Fibroblast of lung (primary cell): ENCODE results near the gene OSBPL9. TPM values are rescaled to one million over a fixed set of nuclear protein-coding genes. Genes with fewer than 3 reads are reported as not detected.

Experiments used
- DNase-seq, 2 donors: peaks; one replicate each; pipeline versions ENCODE4 v3.0.0 to v3.0.0-alpha.2; 2010; ENCODE audit warnings: low read depth in 2 of 2
- H2AFZ ChIP-seq: 2 replicates; pipeline ENCODE4 v1.5.1; 2012; ENCODE audit warnings: low read length, control low read depth, inconsistent platforms
- H3K27ac ChIP-seq: 2 replicates; pipeline ENCODE4 v1.5.1; 2011; ENCODE audit warnings: low read length, control low read depth; ENCODE audit not compliant: insufficient read depth
- H3K27me3 ChIP-seq: 2 replicates; pipeline ENCODE4 v1.5.1; 2011; ENCODE audit warnings: mild to moderate bottlenecking, low read length; ENCODE audit not compliant: control insufficient read depth, insufficient read depth
- H3K36me3 ChIP-seq: 2 replicates; pipeline ENCODE4 v1.5.1; 2011; ENCODE audit warnings: low read length; ENCODE audit not compliant: control insufficient read depth, insufficient read depth
- H3K4me1 ChIP-seq: 2 replicates; pipeline ENCODE4 v1.5.1; 2011; ENCODE audit warnings: low read length; ENCODE audit not compliant: control insufficient read depth, insufficient read depth; ENCODE audit errors: extremely low read depth
- H3K4me2 ChIP-seq: 2 replicates; pipeline ENCODE4 v1.5.1; 2011; ENCODE audit warnings: low read length, control low read depth; ENCODE audit not compliant: insufficient read depth; ENCODE audit errors: extremely low read depth
- H3K4me3 ChIP-seq, 4 experiments: fragments of 200-600 bp in 1 of 4; sonication (generic) in 1 of 4; replicated peaks in 1 of 4; 2 replicates each; pipeline ENCODE4 v1.5.1; 2011 to 2016; ENCODE audit warnings: low read length in 4 of 4, low read depth in 3 of 4, mild to moderate bottlenecking in 3 of 4, control low read depth in 2 of 4, inconsistent platforms in 1 of 4, mixed read lengths in 1 of 4; ENCODE audit not compliant: insufficient read depth in 1 of 4; ENCODE audit errors: control extremely low read depth in 1 of 4
- H3K79me2 ChIP-seq: 2 replicates; pipeline ENCODE4 v1.5.1; 2012; ENCODE audit warnings: mild to moderate bottlenecking, low read length, inconsistent platforms; ENCODE audit not compliant: control insufficient read depth, insufficient read depth
- H3K9ac ChIP-seq: 2 replicates; pipeline ENCODE4 v1.5.1; 2011; ENCODE audit warnings: mild to moderate bottlenecking, low read length, control low read depth; ENCODE audit not compliant: insufficient read depth
- H3K9me3 ChIP-seq: 2 replicates; pipeline ENCODE4 v1.5.1; 2012; ENCODE audit warnings: low read depth, low read length; ENCODE audit not compliant: control insufficient read depth, insufficient read depth
- H4K20me1 ChIP-seq: 2 replicates; pipeline ENCODE4 v1.5.1; 2011; ENCODE audit warnings: low read length; ENCODE audit not compliant: control insufficient read depth, insufficient read depth; ENCODE audit errors: extremely low read depth
- CTCF ChIP-seq, 2 donors: IDR thresholded peaks in 1 of 2; conservative IDR thresholded peaks in 1 of 2; 1 replicate in 1 of 2; 2 replicates in 1 of 2; pipeline ENCODE4 v1.5.1; 2011 to 2012; ENCODE audit warnings: low read length in 2 of 2, control low read depth in 1 of 2, inconsistent platforms in 1 of 2, low read depth in 1 of 2, mild to moderate bottlenecking in 1 of 2
- EZH2 ChIP-seq: IDR thresholded peaks from 2 replicates; pipeline ENCODE4 v1.5.1; 2012; ENCODE audit warnings: low read length, control low read depth, mild to moderate bottlenecking; ENCODE audit errors: missing control alignments
- polyA plus RNA-seq, 2 donors: library from polyadenylated mRNA; depleted of rRNA in 1 of 2; stranded (reverse) in 1 of 2; unstranded in 1 of 2; fragments of >200 nt; gene quantifications; 2 replicates each; pipeline ENCODE4 v1.2.1, GENCODE V29; 2011 to 2012; ENCODE audit warnings: missing spikeins in 1 of 2
- total RNA-seq: library from RNA; depleted of rRNA; stranded (reverse); fragments of >200 nt; gene quantifications from 2 replicates; pipeline ENCODE4 v1.2.1, GENCODE V29; 2014

OSBPL9 gene
- total and polyA plus RNA-seq, 2 donors (not counting 1 experiment from before 2014, with no cell fraction given): 62.5 to 90.7 TPM

- H4K20me1 ChIP-seq: no peaks in the 10 kb centered on the region
- no peaks in the 10 kb centered on the region for H3K9me3 ChIP-seq
- H3K4me2 ChIP-seq: no peak overlapping the region
- no peak overlapping the region for H3K9ac ChIP-seq
- peaks cover 11% of the 10 kb centered on the region for H3K36me3 ChIP-seq
- no peaks in the 10 kb centered on the region for H3K27me3 ChIP-seq
- no peak overlapping the region for H2AFZ ChIP-seq
- no peak for DNase-seq
- H3K4me3 ChIP-seq: no peak overlapping the region
- no peak overlapping the region for H3K27ac ChIP-seq
- TF ChIP-seq CTCF (conservative IDR thresholded peaks at IDR 0.05 in 1 of 2, IDR thresholded peaks at IDR 0.05 in 1 of 2; ENCODE audit: low read depth in 1 of 2, low read length in 2 of 2): no peak
- no peak for TF ChIP-seq EZH2
- no peaks in the 10 kb centered on the region for H3K4me1 ChIP-seq
- H3K79me2 ChIP-seq: no peaks in the 10 kb centered on the region
These were observed 172.0 kb downstream of the OSBPL9 start for GRCh38 chr1:51788938-51789337.

GRCh38 chr1:51789342-51789741, 172.4 kb downstream of the OSBPL9 start:
- Histone ChIP-seq H3K27me3 (no peaks in the 10 kb centered on the region), H3K9ac (no peak overlapping the region), H4K20me1 (no peaks in the 10 kb centered on the region), H3K36me3 (peaks cover 11% of the 10 kb centered on the region), H3K4me2 (no peak overlapping the region), H3K79me2 (no peaks in the 10 kb centered on the region), H2AFZ (no peak overlapping the region), H3K27ac (no peak overlapping the region), H3K4me1 (no peaks in the 10 kb centered on the region), H3K4me3 (no peak overlapping the region), H3K9me3 (no peaks in the 10 kb centered on the region)
- no peak for TF ChIP-seq EZH2
- no peak for TF ChIP-seq CTCF (conservative IDR thresholded peaks at IDR 0.05 in 1 of 2, IDR thresholded peaks at IDR 0.05 in 1 of 2; ENCODE audit: low read depth in 1 of 2, low read length in 2 of 2)
- DNase-seq: no peak

- Histone ChIP-seq H3K4me1 (no peaks in the 10 kb centered on the region), H4K20me1 (no peaks in the 10 kb centered on the region)
- no peak for TF ChIP-seq EZH2
- TF ChIP-seq CTCF (conservative IDR thresholded peaks at IDR 0.05 in 1 of 2, IDR thresholded peaks at IDR 0.05 in 1 of 2; ENCODE audit: low read depth in 1 of 2, low read length in 2 of 2): no peak
These were observed 173.5 kb downstream of the OSBPL9 start for GRCh38 chr1:51790385-51790784.

More at GRCh38 chr1:51790385-51790784, 173.5 kb downstream of the OSBPL9 start:
- H2AFZ ChIP-seq: no peak overlapping the region
- H3K79me2 ChIP-seq: no peaks in the 10 kb centered on the region
- no peaks in the 10 kb centered on the region for H3K9me3 ChIP-seq
- no peak overlapping the region for H3K27ac ChIP-seq
- no peak for DNase-seq
- H3K4me3 ChIP-seq: no peak overlapping the region
- no peaks in the 10 kb centered on the region for H3K27me3 ChIP-seq
- no peak overlapping the region for H3K4me2 ChIP-seq
- peaks cover 11% of the 10 kb centered on the region for H3K36me3 ChIP-seq
- H3K9ac ChIP-seq: no peak overlapping the region
